PC-9 (cell line): ENCODE data around the gene TIGAR.

ENCODE experiments used
- CTCF ChIP-seq: fragments of 200-600 bp; sonication (generic); conservative IDR thresholded peaks from 2 replicates; pipeline ENCODE4 v1.6.1; 2017; ENCODE audit warnings: mixed run types, antibody characterized with exemption, mild to moderate bottlenecking, moderate library complexity
- EZH2 ChIP-seq: fragments of 200-600 bp; sonication (generic); IDR thresholded peaks from 2 replicates; pipeline ENCODE4 v1.8.0; 2017; ENCODE audit warnings: antibody characterized with exemption, low read depth

- TF ChIP-seq CTCF (no peak), EZH2 (no peak)
Observed at GRCh38 chr12:4323396-4323795, 2.4 kb downstream of the TIGAR start.
